Measurements from ENCODE around the gene EXOSC10. TPM values are rescaled to one million over a fixed set of nuclear protein-coding genes. Genes with fewer than 3 reads are reported as not detected.

Gene EXOSC10
- total RNA-seq, 1 donor from 2014 or later, result 62.6 TPM

GRCh38 chr1:11134898-11135266, 35.2 kb upstream of the EXOSC10 start:
- intact Hi-C loops (cut with DNase I), result no loop called here
- Histone ChIP-seq H3K4me3 (no peak overlapping the region), H3K36me3 (peaks cover 0 to 48% of the 10 kb centered on the region in 2 donors), H3K4me1 (peaks cover 31% of the 10 kb centered on the region), H3K9me3 (no peaks in the 10 kb centered on the region), H3K27me3 (no peaks in the 10 kb centered on the region), H3K27ac (no peak overlapping the region)
- TF ChIP-seq POLR2A (IDR thresholded peaks at IDR 0.05) (no peak), POLR2AphosphoS5 (IDR thresholded peaks at IDR 0.05; ENCODE audit: insufficient read depth in 1 of 2, low read depth in 1 of 2) (no peak)
- TF ChIP-seq, protein P1, sequence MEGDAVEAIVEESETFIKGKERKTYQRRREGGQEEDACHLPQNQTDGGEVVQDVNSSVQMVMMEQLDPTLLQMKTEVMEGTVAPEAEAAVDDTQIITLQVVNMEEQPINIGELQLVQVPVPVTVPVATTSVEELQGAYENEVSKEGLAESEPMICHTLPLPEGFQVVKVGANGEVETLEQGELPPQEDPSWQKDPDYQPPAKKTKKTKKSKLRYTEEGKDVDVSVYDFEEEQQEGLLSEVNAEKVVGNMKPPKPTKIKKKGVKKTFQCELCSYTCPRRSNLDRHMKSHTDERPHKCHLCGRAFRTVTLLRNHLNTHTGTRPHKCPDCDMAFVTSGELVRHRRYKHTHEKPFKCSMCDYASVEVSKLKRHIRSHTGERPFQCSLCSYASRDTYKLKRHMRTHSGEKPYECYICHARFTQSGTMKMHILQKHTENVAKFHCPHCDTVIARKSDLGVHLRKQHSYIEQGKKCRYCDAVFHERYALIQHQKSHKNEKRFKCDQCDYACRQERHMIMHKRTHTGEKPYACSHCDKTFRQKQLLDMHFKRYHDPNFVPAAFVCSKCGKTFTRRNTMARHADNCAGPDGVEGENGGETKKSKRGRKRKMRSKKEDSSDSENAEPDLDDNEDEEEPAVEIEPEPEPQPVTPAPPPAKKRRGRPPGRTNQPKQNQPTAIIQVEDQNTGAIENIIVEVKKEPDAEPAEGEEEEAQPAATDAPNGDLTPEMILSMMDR (IDR thresholded peaks at IDR 0.05), result no peak
- no peak for DNase-seq (ENCODE audit: extremely low spot score in 2 of 2)

- Histone ChIP-seq H3K36me3 (peaks cover 0 to 49% of the 10 kb centered on the region in 2 donors), H3K27me3 (no peaks in the 10 kb centered on the region), H3K4me3 (no peak overlapping the region), H3K9me3 (no peaks in the 10 kb centered on the region), H3K4me1 (peaks cover 26% of the 10 kb centered on the region), H3K27ac (peak overlapping the region; percentile 21)
- DNase-seq (ENCODE audit: extremely low spot score in 2 of 2), result no peak
- TF ChIP-seq, protein P1 (IDR thresholded peaks at IDR 0.05), result no peak
- no peak for TF ChIP-seq POLR2A (IDR thresholded peaks at IDR 0.05)
- TF ChIP-seq POLR2AphosphoS5 (IDR thresholded peaks at IDR 0.05; ENCODE audit: insufficient read depth in 1 of 2, low read depth in 1 of 2), result no peak
- intact Hi-C loops (cut with DNase I), result no loop called here
Observed at GRCh38 chr1:11134251-11134897, 34.7 kb upstream of the EXOSC10 start.

GRCh38 chr1:11132563-11133293, 33.1 kb upstream of the EXOSC10 start:
- Histone ChIP-seq H3K27me3 (no peaks in the 10 kb centered on the region), H3K27ac (no peak overlapping the region), H3K9me3 (no peaks in the 10 kb centered on the region), H3K4me1 (peaks cover 23% of the 10 kb centered on the region), H3K4me3 (no peak overlapping the region), H3K36me3 (peaks cover 0 to 49% of the 10 kb centered on the region in 2 donors)
- TF ChIP-seq POLR2AphosphoS5 (IDR thresholded peaks at IDR 0.05; ENCODE audit: insufficient read depth in 1 of 2, low read depth in 1 of 2) (no peak), POLR2A (IDR thresholded peaks at IDR 0.05) (no peak)
- TF ChIP-seq, protein P1 (IDR thresholded peaks at IDR 0.05), result no peak
- DNase-seq (ENCODE audit: extremely low spot score in 2 of 2), result no peak
- intact Hi-C loops (cut with DNase I), result no loop called here

GRCh38 chr1:11131816-11132215, 32.1 kb upstream of the EXOSC10 start:
- intact Hi-C loops (cut with DNase I), result no loop called here
- Histone ChIP-seq H3K27ac (no peak overlapping the region), H3K4me1 (peaks cover 23% of the 10 kb centered on the region), H3K36me3 (peaks cover 0 to 52% of the 10 kb centered on the region in 2 donors), H3K9me3 (no peaks in the 10 kb centered on the region), H3K27me3 (no peaks in the 10 kb centered on the region), H3K4me3 (no peak overlapping the region)
- DNase-seq (ENCODE audit: extremely low spot score in 2 of 2), result no peak
- TF ChIP-seq, protein P1 (IDR thresholded peaks at IDR 0.05), result no peak
- no peak for TF ChIP-seq POLR2AphosphoS5 (IDR thresholded peaks at IDR 0.05; ENCODE audit: insufficient read depth in 1 of 2, low read depth in 1 of 2)
- TF ChIP-seq POLR2A (IDR thresholded peaks at IDR 0.05), result no peak

DNA sequence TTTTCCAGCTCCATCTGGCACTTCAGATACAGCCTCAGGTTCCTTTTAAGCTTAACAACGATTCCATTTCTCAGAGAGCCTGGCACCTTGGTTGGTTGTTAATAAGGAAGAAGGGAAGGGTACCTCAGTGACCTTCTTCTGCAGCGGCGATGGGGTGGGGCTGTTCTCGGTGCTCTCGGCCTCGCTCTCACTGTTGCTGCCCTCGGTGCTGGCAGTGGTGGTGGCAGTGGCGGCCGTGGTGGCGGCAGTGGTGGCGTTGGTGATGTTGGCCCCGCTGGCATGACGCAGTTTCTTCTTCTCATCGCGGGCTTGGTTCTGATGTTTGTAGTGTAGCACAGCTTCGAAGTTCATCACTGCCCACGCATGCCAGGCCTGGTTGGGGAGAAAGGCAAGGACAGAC, 30.7 kb upstream of the EXOSC10 start:
- TF ChIP-seq POLR2AphosphoS5 (IDR thresholded peaks at IDR 0.05; ENCODE audit: insufficient read depth in 1 of 2, low read depth in 1 of 2), result no peak
- TF ChIP-seq POLR2A (IDR thresholded peaks at IDR 0.05), result no peak
- TF ChIP-seq, protein P1 (IDR thresholded peaks at IDR 0.05), result no peak
- Histone ChIP-seq H3K4me3 (no peak overlapping the region), H3K27me3 (no peaks in the 10 kb centered on the region), H3K36me3 (peaks cover 0 to 65% of the 10 kb centered on the region in 2 donors), H3K4me1 (peaks cover 20% of the 10 kb centered on the region), H3K27ac (no peak overlapping the region), H3K9me3 (no peaks in the 10 kb centered on the region)
- intact Hi-C loops (cut with DNase I), result no loop called here
- DNase-seq (ENCODE audit: extremely low spot score in 2 of 2), result no peak
